ENCODE data around the gene XPR1.

Gene XPR1

GRCh38 chr1:180811886-180812285 lies 180.1 kb downstream of the XPR1 start:
- H3K36me3 ChIP-seq (ENCODE audit: low read length): no peaks in the 10 kb centered on the region
- H3K27ac ChIP-seq (ENCODE audit: low read depth, low read length): no peak overlapping the region
- no peak overlapping the region for H3K9ac ChIP-seq (ENCODE audit: low read length)
- H3K9me3 ChIP-seq (ENCODE audit: insufficient read depth, low read length): no peaks in the 10 kb centered on the region
- no peaks in the 10 kb centered on the region for H3K27me3 ChIP-seq (ENCODE audit: low read length)
- no peak overlapping the region for H2AFZ ChIP-seq (ENCODE audit: low read depth, low read length, severe bottlenecking)
- no peak overlapping the region for H3K4me2 ChIP-seq (ENCODE audit: low read depth, low read length, poor library complexity, severe bottlenecking)
- no peak overlapping the region for H3K4me3 ChIP-seq (ENCODE audit: insufficient read depth, low read length, poor library complexity, severe bottlenecking)
- H3K79me2 ChIP-seq (ENCODE audit: insufficient read depth, low read length): no peaks in the 10 kb centered on the region
- no peaks in the 10 kb centered on the region for H3K9me2 ChIP-seq (replicated peaks; ENCODE audit: insufficient read depth, low read length)
- no peak for TF ChIP-seq EZH2phosphoT487 (conservative IDR thresholded peaks at IDR 0.05; ENCODE audit: low read length)
- TF ChIP-seq CTCF (IDR thresholded peaks at IDR 0.05; ENCODE audit: insufficient read depth, low read length, poor library complexity, severe bottlenecking): no peak
- no peaks in the 10 kb centered on the region for H4K20me1 ChIP-seq (ENCODE audit: low read depth, low read length)
- 0 out of 2 replicates have a peak, but pooled peaks cover 4% of the 10 kb centered on the region for H3F3A ChIP-seq (ENCODE audit: insufficient read depth)

GRCh38 chr1:180814258-180814657 lies 182.4 kb downstream of the XPR1 start:
- H3F3A ChIP-seq (ENCODE audit: insufficient read depth): 0 out of 2 replicates have a peak, but pooled peaks cover 4% of the 10 kb centered on the region
- H3K4me3 ChIP-seq (ENCODE audit: insufficient read depth, low read length, poor library complexity, severe bottlenecking): no peak overlapping the region
- TF ChIP-seq EZH2phosphoT487 (conservative IDR thresholded peaks at IDR 0.05; ENCODE audit: low read length) (no peak), CTCF (IDR thresholded peaks at IDR 0.05; ENCODE audit: insufficient read depth, low read length, poor library complexity, severe bottlenecking) (no peak)
- no peaks in the 10 kb centered on the region for H3K36me3 ChIP-seq (ENCODE audit: low read length)
- no peak overlapping the region for H2AFZ ChIP-seq (ENCODE audit: low read depth, low read length, severe bottlenecking)
- H3K9me3 ChIP-seq (ENCODE audit: insufficient read depth, low read length): no peaks in the 10 kb centered on the region
- H3K27ac ChIP-seq (ENCODE audit: low read depth, low read length): no peak overlapping the region
- H4K20me1 ChIP-seq (ENCODE audit: low read depth, low read length): no peaks in the 10 kb centered on the region
- H3K79me2 ChIP-seq (ENCODE audit: insufficient read depth, low read length): no peaks in the 10 kb centered on the region
- no peak overlapping the region for H3K9ac ChIP-seq (ENCODE audit: low read length)
- H3K27me3 ChIP-seq (ENCODE audit: low read length): no peaks in the 10 kb centered on the region
- no peak overlapping the region for H3K4me2 ChIP-seq (ENCODE audit: low read depth, low read length, poor library complexity, severe bottlenecking)
- no peaks in the 10 kb centered on the region for H3K9me2 ChIP-seq (replicated peaks; ENCODE audit: insufficient read depth, low read length)

GRCh38 chr1:180815188-180815587 lies 183.4 kb downstream of the XPR1 start:
- Histone ChIP-seq H3K79me2 (ENCODE audit: insufficient read depth, low read length) (no peaks in the 10 kb centered on the region), H3K27ac (ENCODE audit: low read depth, low read length) (no peak overlapping the region), H3K9ac (ENCODE audit: low read length) (no peak overlapping the region), H3K9me3 (ENCODE audit: insufficient read depth, low read length) (no peaks in the 10 kb centered on the region), H3F3A (ENCODE audit: insufficient read depth) (no peaks in the 10 kb centered on the region), H4K20me1 (ENCODE audit: low read depth, low read length) (no peaks in the 10 kb centered on the region), H3K4me2 (ENCODE audit: low read depth, low read length, poor library complexity, severe bottlenecking) (no peak overlapping the region), H3K4me3 (ENCODE audit: insufficient read depth, low read length, poor library complexity, severe bottlenecking) (no peak overlapping the region), H3K36me3 (ENCODE audit: low read length) (no peaks in the 10 kb centered on the region), H3K27me3 (ENCODE audit: low read length) (no peaks in the 10 kb centered on the region), H2AFZ (ENCODE audit: low read depth, low read length, severe bottlenecking) (no peak overlapping the region), H3K9me2 (replicated peaks; ENCODE audit: insufficient read depth, low read length) (no peaks in the 10 kb centered on the region)
- TF ChIP-seq EZH2phosphoT487 (conservative IDR thresholded peaks at IDR 0.05; ENCODE audit: low read length) (no peak), CTCF (IDR thresholded peaks at IDR 0.05; ENCODE audit: insufficient read depth, low read length, poor library complexity, severe bottlenecking) (no peak)
